ENCODE results near the gene SSTR4. TPM values are rescaled to one million over a fixed set of nuclear protein-coding genes. Genes with fewer than 3 reads are reported as not detected.
A peak's percentile ranks its signal among the peaks of the same experiment; 100 is the strongest.

SSTR4 gene
- total RNA-seq, 2 experiments from 2014 or later, result not detected

GRCh38 chr20:23082846-23083552 lies 47.9 kb downstream of the SSTR4 start:
- no peak for DNase-seq
- peaks cover 24% of the 10 kb centered on the region for H3K4me1 Mint-ChIP-seq
- H3K4me3 Mint-ChIP-seq, result peak overlapping the region; percentile 6
- H3K27ac Mint-ChIP-seq, result no peak overlapping the region
- H3K36me3 Mint-ChIP-seq (ENCODE audit: low read depth), result no peaks in the 10 kb centered on the region
- no peaks in the 10 kb centered on the region for H3K9me3 Mint-ChIP-seq
- H3K27me3 Mint-ChIP-seq, result peaks cover 15% of the 10 kb centered on the region
- POLR2A ChIA-PET, result interaction anchor here (1.4 kb wide), 1 partner anchor 267 kb away, joined by 3 read pairs; no protein-coding TSS in a partner anchor
- CTCF ChIA-PET, result interaction anchor here (0.8 to 1.7 kb wide), 2 partner anchors 32 to 588 kb away, joined by 3 to 5 read pairs; no protein-coding TSS in a partner anchor

- Mint-ChIP-seq H3K9me3 (no peaks in the 10 kb centered on the region), H3K27me3 (peaks cover 14% of the 10 kb centered on the region), H3K27ac (no peak overlapping the region), H3K4me3 (peak overlapping the region; percentile 6), H3K4me1 (peaks cover 24% of the 10 kb centered on the region), H3K36me3 (ENCODE audit: low read depth) (no peaks in the 10 kb centered on the region)
- DNase-seq, result no peak
- POLR2A ChIA-PET, result interaction anchor here (1.4 kb wide), 1 partner anchor 266 kb away, joined by 3 read pairs; no protein-coding TSS in a partner anchor
- CTCF ChIA-PET, result interaction anchor here (1.7 kb wide), 1 partner anchor 32 kb away, joined by 5 read pairs; no protein-coding TSS in a partner anchor
These were observed 48.6 kb downstream of the SSTR4 start for GRCh38 chr20:23083553-23084220.

GRCh38 chr20:23084282-23084844 lies 49.3 kb downstream of the SSTR4 start:
- ChIA-PET CTCF (no interaction called here), POLR2A (no interaction called here)
- no peak for DNase-seq
- Mint-ChIP-seq H3K4me3 (peak overlapping the region; percentile 24), H3K36me3 (ENCODE audit: low read depth) (no peaks in the 10 kb centered on the region), H3K27ac (no peak overlapping the region), H3K9me3 (no peaks in the 10 kb centered on the region), H3K27me3 (peaks cover 9% of the 10 kb centered on the region), H3K4me1 (peaks cover 24% of the 10 kb centered on the region)

GRCh38 chr20:23084845-23085365 lies 49.8 kb downstream of the SSTR4 start:
- Mint-ChIP-seq H3K9me3 (no peaks in the 10 kb centered on the region), H3K4me3 (no peak overlapping the region), H3K27ac (no peak overlapping the region), H3K4me1 (peaks cover 24% of the 10 kb centered on the region), H3K36me3 (ENCODE audit: low read depth) (no peaks in the 10 kb centered on the region), H3K27me3 (peaks cover 9% of the 10 kb centered on the region)
- CTCF ChIA-PET, result interaction anchor here (1.5 kb wide), 1 partner anchor 116 kb away, joined by 5 read pairs; no protein-coding TSS in a partner anchor
- no peak for DNase-seq
- POLR2A ChIA-PET, result no interaction called here

GRCh38 chr20:23085436-23086055 lies 50.4 kb downstream of the SSTR4 start:
- peak overlapping the region; percentile 75 for H3K27ac Mint-ChIP-seq

GRCh38 chr20:23086056-23086566 lies 51.0 kb downstream of the SSTR4 start, which contains the start of gene CD93:
CD93 (minus strand) TSS chr20:23086324; CDS start chr20:23086192, 132 bp downstream.
- POLR2A ChIA-PET, result interaction anchor here (0.8 to 1.4 kb wide), 4 partner anchors 10 to 59 kb away, joined by 3 to 4 read pairs (median 4); no protein-coding TSS in a partner anchor
- Mint-ChIP-seq H3K27me3 (peaks cover 6% of the 10 kb centered on the region), H3K27ac (peak within 1 kb of the TSS; percentile 75), H3K36me3 (ENCODE audit: low read depth) (no peaks in the 10 kb centered on the region), H3K4me3 (peak within 1 kb of the TSS; percentile 55), H3K4me1 (peaks cover 24% of the 10 kb centered on the region), H3K9me3 (no peaks in the 10 kb centered on the region)
- peak; percentile 57 for DNase-seq
- CTCF ChIA-PET, result interaction anchor here (1.1 to 1.5 kb wide), 3 partner anchors 35 to 264 kb away, joined by 3 to 5 read pairs (median 4); no protein-coding TSS in a partner anchor

More at GRCh38 chr20:23085436-23086055, 50.4 kb downstream of the SSTR4 start:
- H3K36me3 Mint-ChIP-seq (ENCODE audit: low read depth), result no peaks in the 10 kb centered on the region
- DNase-seq, result no peak
- peaks cover 11% of the 10 kb centered on the region for H3K27me3 Mint-ChIP-seq
- CTCF ChIA-PET, result interaction anchor here (1.1 to 1.5 kb wide), 3 partner anchors 35 to 264 kb away, joined by 3 to 5 read pairs (median 4); no protein-coding TSS in a partner anchor
- H3K4me3 Mint-ChIP-seq, result peak overlapping the region; percentile 55
- POLR2A ChIA-PET, result interaction anchor here (1.2 to 1.4 kb wide), 3 partner anchors 10 to 59 kb away, joined by 4 read pairs; no protein-coding TSS in a partner anchor
- peaks cover 24% of the 10 kb centered on the region for H3K4me1 Mint-ChIP-seq
- H3K9me3 Mint-ChIP-seq, result no peaks in the 10 kb centered on the region

GRCh38 chr20:23086931-23087411 lies 51.9 kb downstream of the SSTR4 start:
- no peak overlapping the region for H3K4me3 Mint-ChIP-seq
- H3K36me3 Mint-ChIP-seq (ENCODE audit: low read depth), result no peaks in the 10 kb centered on the region
- peaks cover 8% of the 10 kb centered on the region for H3K27me3 Mint-ChIP-seq
- ChIA-PET CTCF (interaction anchor here (1.1 to 1.2 kb wide), 2 partner anchors 36 to 263 kb away, joined by 3 to 4 read pairs; no protein-coding TSS in a partner anchor), POLR2A (interaction anchor here (0.8 to 1.4 kb wide), 4 partner anchors 9 to 58 kb away, joined by 3 to 4 read pairs (median 4); no protein-coding TSS in a partner anchor)
- H3K4me1 Mint-ChIP-seq, result peaks cover 24% of the 10 kb centered on the region
- H3K9me3 Mint-ChIP-seq, result no peaks in the 10 kb centered on the region
- no peak for DNase-seq
- peak overlapping the region; percentile 75 for H3K27ac Mint-ChIP-seq

GRCh38 chr20:23087587-23088251 lies 52.6 kb downstream of the SSTR4 start:
- Mint-ChIP-seq H3K27me3 (peaks cover 6% of the 10 kb centered on the region), H3K27ac (no peak overlapping the region), H3K9me3 (no peaks in the 10 kb centered on the region), H3K4me1 (peaks cover 20% of the 10 kb centered on the region), H3K36me3 (ENCODE audit: low read depth) (no peaks in the 10 kb centered on the region), H3K4me3 (no peak overlapping the region)
- ChIA-PET CTCF (no interaction called here), POLR2A (no interaction called here)
- no peak for DNase-seq

Other genes starting within 250 kb of the SSTR4 start
- gene THBD, start 14.4 kb downstream of the SSTR4 start, total RNA-seq, result not detected
- gene CD93, start 51.0 kb downstream of the SSTR4 start, total RNA-seq, result 1 to 10 TPM; 5.1 to 5.6 TPM

All from activated CD4-positive, alpha-beta memory T cell treated with anti-CD3 and anti-CD28 coated beads, Interleukin-2, amount 10 ng/mL, durations not matched to agents 7 days and 5 days (primary cell).